Colonic mucosa (tissue), 4 donors: ENCODE measurements around the gene SMIM29. TPM values are rescaled to one million over a fixed set of nuclear protein-coding genes. Genes with fewer than 3 reads are reported as not detected.

Source experiments
- DNase-seq: peaks from one replicate; pipeline ENCODE4 v3.0.0-alpha.2; 2020
- H3K27ac ChIP-seq: fragments of 200-600 bp; one replicate; pipeline ENCODE4 v1.8.0; 2021
- H3K27me3 ChIP-seq: fragments of 200-600 bp; one replicate; pipeline ENCODE4 v1.8.0; 2021
- H3K36me3 ChIP-seq: fragments of 200-600 bp; one replicate; pipeline ENCODE4 v1.8.0; 2021
- H3K4me1 ChIP-seq: fragments of 200-600 bp; one replicate; pipeline ENCODE4 v1.8.0; 2021; ENCODE audit warnings: mild to moderate bottlenecking
- H3K4me3 ChIP-seq: fragments of 200-600 bp; one replicate; pipeline ENCODE4 v1.8.0; 2021
- H3K9ac ChIP-seq, 2 donors: one replicate each; pipeline ENCODE4 v1.7.0; 2013; ENCODE audit warnings: control low read depth in 2 of 2, low read depth in 2 of 2, low read length in 2 of 2
- H3K9me3 ChIP-seq: fragments of 200-600 bp; one replicate; pipeline ENCODE4 v1.8.0; 2021
- intact Hi-C: fragments of 100-400 bp; cut with DNase I; formaldehyde crosslinking; loops from one replicate; pipeline ENCODE4 v1.14.1; 2022
- total RNA-seq, 2 donors: library from RNA; stranded (reverse); fragmentation: NEBNext Ultra II Directional in 1 of 2; extraction: Animal tissue kit (Norgen Biotek cat#: 25700) in 1 of 2; gene quantifications; one replicate each; pipeline ENCODE4 v1.2.1, GENCODE V29; 2021
- TF ChIP-seq, protein P1 (sequence below): fragments of 200-600 bp; IDR thresholded peaks from one replicate; pipeline ENCODE4 v1.8.0; 2022; ENCODE audit warnings: antibody characterized with exemption, mild to moderate bottlenecking
- donor health status: healthy.
- donor health status: DM: no; HTN: no; CAD: no.
- donor health status: DM: no; HTN: no; CAD: no.

SMIM29 gene
- total RNA-seq, 2 donors from 2014 or later: 8.6 to 12.8 TPM

DNA sequence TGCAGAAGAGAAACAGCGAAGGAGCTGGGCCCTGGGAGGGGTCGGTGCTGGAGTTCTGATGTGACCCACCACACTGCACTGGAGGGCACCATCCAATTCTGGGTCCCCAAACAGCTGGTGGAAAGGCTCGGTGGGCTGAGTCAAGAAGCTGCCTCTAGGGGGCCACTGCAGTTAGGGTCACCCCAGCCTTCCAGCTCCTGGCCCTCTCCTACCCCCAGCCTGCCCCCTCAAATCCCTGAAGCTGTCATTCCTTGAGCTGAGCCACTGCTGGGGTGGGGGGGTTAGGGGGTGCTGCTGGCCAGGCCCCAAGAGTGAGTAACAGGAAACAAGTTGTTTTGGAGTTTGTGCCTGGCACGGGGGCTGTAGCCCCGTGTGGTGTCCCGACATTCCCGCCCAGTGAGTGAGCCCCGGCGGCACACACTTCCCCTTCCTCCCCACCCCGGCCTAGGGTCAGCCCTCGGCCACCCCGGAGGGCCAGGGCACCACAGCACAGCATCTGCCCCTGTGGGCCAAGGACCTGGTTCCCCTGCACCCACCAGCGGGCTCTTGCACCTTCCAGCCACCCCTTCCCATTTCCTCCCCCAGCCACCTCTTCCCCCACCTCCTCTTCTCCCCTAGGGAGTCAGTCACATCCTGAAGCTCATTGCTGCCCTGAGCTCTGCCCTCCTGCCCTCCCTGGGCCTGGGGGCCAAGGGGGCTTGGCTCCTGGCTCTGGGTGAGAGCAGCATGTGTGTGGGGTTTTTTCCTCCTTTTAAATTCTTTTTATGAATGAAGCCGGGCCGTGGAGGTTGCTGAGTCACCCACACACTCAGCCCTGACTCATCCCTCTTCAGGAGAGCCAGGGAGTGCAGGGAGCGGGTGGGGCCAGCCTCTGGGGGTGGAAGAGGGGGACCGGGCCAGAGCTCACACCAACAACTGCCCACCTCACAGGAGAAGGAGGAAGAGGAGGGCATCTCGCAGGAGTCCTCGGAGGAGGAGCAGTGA lies 4.6 kb downstream of the SMIM29 start:
- H3K4me3 ChIP-seq: no peak overlapping the region
- H3K27ac ChIP-seq: no peak overlapping the region
- TF ChIP-seq, protein P1, sequence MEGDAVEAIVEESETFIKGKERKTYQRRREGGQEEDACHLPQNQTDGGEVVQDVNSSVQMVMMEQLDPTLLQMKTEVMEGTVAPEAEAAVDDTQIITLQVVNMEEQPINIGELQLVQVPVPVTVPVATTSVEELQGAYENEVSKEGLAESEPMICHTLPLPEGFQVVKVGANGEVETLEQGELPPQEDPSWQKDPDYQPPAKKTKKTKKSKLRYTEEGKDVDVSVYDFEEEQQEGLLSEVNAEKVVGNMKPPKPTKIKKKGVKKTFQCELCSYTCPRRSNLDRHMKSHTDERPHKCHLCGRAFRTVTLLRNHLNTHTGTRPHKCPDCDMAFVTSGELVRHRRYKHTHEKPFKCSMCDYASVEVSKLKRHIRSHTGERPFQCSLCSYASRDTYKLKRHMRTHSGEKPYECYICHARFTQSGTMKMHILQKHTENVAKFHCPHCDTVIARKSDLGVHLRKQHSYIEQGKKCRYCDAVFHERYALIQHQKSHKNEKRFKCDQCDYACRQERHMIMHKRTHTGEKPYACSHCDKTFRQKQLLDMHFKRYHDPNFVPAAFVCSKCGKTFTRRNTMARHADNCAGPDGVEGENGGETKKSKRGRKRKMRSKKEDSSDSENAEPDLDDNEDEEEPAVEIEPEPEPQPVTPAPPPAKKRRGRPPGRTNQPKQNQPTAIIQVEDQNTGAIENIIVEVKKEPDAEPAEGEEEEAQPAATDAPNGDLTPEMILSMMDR: no peak
- DNase-seq: peak; percentile 56
- H3K36me3 ChIP-seq: no peaks in the 10 kb centered on the region
- no peaks in the 10 kb centered on the region for H3K9me3 ChIP-seq
- intact Hi-C loops: no loop called here
- no peaks in the 10 kb centered on the region for H3K27me3 ChIP-seq
- H3K4me1 ChIP-seq: peaks cover 3% of the 10 kb centered on the region
- H3K9ac ChIP-seq: peak overlapping the region in 1 of 2 donors; percentile 8

DNA sequence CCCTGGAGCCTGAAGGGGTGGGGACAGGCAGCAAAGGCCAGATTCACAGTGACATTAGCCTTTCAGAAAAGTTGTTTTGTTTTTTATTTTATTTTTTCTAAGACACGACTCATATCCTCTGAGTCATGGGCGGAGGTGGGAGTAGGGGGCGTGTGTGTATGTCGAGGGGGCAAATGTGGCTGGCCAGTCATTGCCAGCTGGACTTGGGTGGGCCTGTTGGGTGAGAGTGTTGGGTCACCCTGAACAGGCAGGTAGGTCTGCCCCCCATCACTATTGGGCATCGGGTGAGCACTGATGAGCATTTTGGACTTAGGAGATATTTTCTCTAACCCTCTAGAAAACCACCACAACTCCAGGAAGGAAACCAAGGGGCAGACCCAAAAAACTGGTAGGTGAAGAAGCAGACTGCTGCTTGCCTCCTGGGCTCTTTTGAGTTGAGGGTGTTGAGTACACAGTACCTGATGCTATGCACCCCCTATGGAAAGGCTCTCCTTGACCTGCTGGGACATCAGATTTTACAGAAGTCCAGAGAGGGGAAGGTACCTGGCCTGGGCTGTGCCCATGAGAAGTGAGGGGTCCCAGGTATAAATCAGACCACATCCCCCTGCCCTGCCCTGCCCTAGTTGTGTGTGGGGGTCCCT lies 5.6 kb downstream of the SMIM29 start:
- TF ChIP-seq, protein P1: no peak
- Histone ChIP-seq H3K4me1 (peaks cover 3% of the 10 kb centered on the region), H3K9me3 (no peaks in the 10 kb centered on the region), H3K9ac (no peak overlapping the region), H3K27ac (no peak overlapping the region), H3K36me3 (no peaks in the 10 kb centered on the region), H3K27me3 (no peaks in the 10 kb centered on the region), H3K4me3 (no peak overlapping the region)
- DNase-seq: no peak
- intact Hi-C loops: no loop called here

DNA sequence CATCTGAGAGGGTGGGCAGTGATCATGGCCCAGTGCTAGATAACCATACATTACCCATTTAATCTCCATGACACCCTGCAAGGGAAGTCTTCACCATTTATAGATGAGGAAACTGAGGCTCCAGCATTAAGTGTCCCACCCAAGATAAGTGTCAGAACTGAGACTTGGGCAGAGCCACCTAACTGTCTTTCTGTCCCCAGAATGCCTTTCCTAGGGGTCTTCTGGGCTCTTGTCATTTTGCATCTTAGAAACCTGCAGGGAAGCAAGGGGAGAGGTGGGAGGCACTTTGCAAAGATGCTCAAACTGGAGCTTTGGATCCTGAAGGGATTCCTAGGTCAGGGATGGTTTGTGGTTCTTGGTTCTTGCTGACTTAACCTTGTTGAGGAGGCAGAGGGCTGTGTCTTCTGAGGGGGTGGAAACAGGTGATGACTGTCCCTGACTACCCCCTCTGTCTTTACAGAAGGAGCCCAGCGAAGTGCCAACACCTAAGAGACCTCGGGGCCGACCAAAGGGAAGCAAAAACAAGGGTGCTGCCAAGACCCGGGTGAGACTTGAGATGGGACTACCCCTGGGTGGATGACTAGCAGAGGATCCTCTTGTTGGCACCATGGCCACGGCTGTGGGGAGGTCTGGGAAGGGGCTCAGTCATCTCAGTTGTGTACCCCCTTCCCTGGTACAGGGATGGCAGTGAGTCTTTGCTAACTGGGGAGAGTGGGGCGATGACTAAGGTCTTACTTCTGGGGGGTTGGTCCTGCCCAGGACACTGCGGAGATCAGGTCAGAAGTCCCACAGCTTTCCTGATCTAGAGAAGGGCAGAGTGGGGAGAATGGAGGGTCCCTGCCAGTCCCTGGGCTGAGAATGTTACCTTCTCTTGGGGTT lies 6.3 kb downstream of the SMIM29 start:
- H3K4me1 ChIP-seq: no peaks in the 10 kb centered on the region
- no peaks in the 10 kb centered on the region for H3K36me3 ChIP-seq
- H3K27me3 ChIP-seq: no peaks in the 10 kb centered on the region
- TF ChIP-seq, protein P1: no peak
- H3K9me3 ChIP-seq: no peaks in the 10 kb centered on the region
- no peak overlapping the region for H3K4me3 ChIP-seq
- intact Hi-C loops: no loop called here
- DNase-seq: no peak
- no peak overlapping the region for H3K27ac ChIP-seq
- H3K9ac ChIP-seq: no peak overlapping the region

DNA sequence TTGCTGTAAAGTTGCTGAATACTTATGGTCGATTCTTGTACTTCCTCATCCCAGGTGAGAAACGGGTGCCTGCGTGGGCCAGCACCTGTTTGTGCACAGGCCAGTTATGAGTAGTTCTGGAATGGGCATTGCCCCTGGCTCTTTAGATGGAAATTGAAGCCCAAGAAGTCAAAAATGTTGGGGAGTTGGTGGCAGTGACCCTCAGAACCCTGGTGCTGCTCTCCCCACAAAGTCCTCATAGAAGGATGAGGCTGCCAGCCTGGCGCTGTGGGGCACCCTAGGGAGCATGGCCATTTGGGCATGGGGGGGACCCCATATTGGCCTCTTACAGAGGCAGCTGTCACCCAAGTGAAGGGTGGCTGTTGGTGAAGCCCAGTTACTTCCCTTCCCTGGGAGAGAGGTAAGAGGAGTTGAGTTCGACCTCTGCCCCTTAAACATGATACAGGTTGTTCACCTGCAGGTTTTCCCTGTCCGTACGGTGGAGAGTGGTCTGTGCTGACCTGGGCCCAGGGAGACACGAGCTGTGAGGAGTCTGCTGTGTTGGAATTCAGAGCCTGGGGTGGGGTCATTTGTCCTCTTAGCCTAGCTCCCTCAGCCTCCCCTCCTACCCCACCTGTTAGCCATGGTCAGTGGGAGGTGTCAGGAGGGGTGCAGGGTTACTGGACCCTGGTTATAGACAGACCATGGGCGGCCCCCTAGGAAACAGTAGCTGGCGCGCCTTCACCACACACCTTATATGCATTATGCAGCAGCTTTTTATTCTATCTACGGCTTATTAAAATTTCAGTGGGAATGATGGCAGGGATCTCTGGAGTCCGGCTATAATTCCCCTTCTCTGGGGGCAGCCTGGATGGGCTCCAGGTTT lies 7.2 kb downstream of the SMIM29 start:
- intact Hi-C loops: no loop called here
- no peak overlapping the region for H3K4me3 ChIP-seq
- no peaks in the 10 kb centered on the region for H3K4me1 ChIP-seq
- no peak for DNase-seq
- H3K9me3 ChIP-seq: no peaks in the 10 kb centered on the region
- no peak overlapping the region for H3K27ac ChIP-seq
- TF ChIP-seq, protein P1: no peak
- H3K27me3 ChIP-seq: no peaks in the 10 kb centered on the region
- no peaks in the 10 kb centered on the region for H3K36me3 ChIP-seq
- no peak overlapping the region for H3K9ac ChIP-seq
